ENCODE measurements around the gene HDAC5.

DNA sequence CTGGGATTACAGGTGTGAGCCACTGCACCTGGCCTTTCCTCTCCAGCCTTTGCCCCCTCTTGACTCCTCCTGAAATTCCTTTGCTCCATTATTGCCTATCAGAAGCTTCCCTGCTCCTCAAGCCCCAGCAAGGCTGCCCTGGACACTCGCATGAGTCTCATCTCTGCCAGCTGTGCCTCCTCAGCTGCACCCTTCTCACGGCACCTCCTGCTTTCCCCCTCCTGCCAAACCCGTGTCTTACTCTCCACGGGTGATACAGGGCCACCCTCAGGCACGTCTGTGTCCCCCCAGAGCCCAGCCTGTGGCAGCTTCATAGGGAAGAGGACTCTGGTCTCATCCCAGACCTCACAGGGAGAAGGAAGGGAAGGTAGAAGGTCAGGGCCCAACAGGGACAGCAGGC is 37.5 kb downstream of the HDAC5 start:
- TF ChIP-seq, protein P1, sequence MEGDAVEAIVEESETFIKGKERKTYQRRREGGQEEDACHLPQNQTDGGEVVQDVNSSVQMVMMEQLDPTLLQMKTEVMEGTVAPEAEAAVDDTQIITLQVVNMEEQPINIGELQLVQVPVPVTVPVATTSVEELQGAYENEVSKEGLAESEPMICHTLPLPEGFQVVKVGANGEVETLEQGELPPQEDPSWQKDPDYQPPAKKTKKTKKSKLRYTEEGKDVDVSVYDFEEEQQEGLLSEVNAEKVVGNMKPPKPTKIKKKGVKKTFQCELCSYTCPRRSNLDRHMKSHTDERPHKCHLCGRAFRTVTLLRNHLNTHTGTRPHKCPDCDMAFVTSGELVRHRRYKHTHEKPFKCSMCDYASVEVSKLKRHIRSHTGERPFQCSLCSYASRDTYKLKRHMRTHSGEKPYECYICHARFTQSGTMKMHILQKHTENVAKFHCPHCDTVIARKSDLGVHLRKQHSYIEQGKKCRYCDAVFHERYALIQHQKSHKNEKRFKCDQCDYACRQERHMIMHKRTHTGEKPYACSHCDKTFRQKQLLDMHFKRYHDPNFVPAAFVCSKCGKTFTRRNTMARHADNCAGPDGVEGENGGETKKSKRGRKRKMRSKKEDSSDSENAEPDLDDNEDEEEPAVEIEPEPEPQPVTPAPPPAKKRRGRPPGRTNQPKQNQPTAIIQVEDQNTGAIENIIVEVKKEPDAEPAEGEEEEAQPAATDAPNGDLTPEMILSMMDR (tag by site-specific recombination; IDR thresholded peaks at IDR 0.05), result no peak
- TF ChIP-seq, protein P2, sequence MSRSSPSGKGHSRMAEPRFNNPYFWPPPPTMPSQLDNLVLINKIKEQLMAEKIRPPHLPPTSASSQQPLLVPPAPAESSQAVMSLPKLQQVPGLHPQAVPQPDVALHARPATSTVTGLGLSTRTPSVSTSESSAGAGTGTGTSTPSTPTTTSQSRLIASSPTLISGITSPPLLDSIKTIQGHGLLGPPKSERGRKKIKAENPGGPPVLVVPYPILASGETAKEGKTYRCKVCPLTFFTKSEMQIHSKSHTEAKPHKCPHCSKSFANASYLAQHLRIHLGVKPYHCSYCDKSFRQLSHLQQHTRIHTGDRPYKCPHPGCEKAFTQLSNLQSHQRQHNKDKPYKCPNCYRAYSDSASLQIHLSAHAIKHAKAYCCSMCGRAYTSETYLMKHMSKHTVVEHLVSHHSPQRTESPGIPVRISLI (tag by site-specific recombination; IDR thresholded peaks at IDR 0.05), result no peak
- TF ChIP-seq ZSCAN30 (tag by site-specific recombination; IDR thresholded peaks at IDR 0.05) (no peak), GLI4 (tag by site-specific recombination; IDR thresholded peaks at IDR 0.05) (no peak), REPIN1 (tag by site-specific recombination; IDR thresholded peaks at IDR 0.05; ENCODE audit: low read depth) (no peak), ZNF274 (IDR thresholded peaks at IDR 0.05; ENCODE audit: low read length) (no peak), ZNF274 (tag by site-specific recombination; IDR thresholded peaks at IDR 0.05; ENCODE audit: borderline replicate concordance) (no peak), RBAK (tag by site-specific recombination; IDR thresholded peaks at IDR 0.05) (no peak), SCRT1 (tag by site-specific recombination; IDR thresholded peaks at IDR 0.05; ENCODE audit: borderline replicate concordance) (no peak)
- TF ChIP-seq, protein P3, sequence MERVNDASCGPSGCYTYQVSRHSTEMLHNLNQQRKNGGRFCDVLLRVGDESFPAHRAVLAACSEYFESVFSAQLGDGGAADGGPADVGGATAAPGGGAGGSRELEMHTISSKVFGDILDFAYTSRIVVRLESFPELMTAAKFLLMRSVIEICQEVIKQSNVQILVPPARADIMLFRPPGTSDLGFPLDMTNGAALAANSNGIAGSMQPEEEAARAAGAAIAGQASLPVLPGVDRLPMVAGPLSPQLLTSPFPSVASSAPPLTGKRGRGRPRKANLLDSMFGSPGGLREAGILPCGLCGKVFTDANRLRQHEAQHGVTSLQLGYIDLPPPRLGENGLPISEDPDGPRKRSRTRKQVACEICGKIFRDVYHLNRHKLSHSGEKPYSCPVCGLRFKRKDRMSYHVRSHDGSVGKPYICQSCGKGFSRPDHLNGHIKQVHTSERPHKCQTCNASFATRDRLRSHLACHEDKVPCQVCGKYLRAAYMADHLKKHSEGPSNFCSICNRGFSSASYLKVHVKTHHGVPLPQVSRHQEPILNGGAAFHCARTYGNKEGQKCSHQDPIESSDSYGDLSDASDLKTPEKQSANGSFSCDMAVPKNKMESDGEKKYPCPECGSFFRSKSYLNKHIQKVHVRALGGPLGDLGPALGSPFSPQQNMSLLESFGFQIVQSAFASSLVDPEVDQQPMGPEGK (tag by site-specific recombination; IDR thresholded peaks at IDR 0.05), result no peak
